GM21723 (cell line): ENCODE data around the gene PCCA.

Experiments used
- ATAC-seq: cut with Tn5 transposase; IDR thresholded peaks from one replicate; pipeline ENCODE4 v1.9.1; 2021; ENCODE audit warnings: mild to moderate bottlenecking, moderate library complexity; ENCODE audit not compliant: unreplicated experiment

Gene PCCA

DNA sequence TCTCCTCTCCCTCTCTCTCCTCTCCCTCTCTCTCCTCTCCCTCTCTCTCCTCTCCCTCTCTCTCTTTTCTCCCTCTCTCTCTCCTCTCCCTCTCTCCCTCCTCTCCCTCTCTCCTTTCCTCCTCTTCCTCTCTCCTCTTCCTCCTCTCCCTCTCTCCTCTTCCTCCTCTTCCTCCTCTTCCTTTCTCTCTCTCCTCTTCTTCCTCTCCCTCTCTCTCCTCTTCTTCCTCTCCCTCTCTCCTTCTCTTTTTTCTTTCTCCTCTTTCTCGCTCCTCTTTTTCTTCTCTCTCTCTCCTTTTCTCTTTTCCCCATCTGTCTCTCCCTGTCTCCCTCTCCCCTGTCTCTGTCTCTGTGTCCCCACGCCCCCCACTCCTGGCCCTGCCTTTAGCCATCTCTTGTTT is 363.0 kb downstream of the PCCA start:
- ATAC-seq = no peak

DNA sequence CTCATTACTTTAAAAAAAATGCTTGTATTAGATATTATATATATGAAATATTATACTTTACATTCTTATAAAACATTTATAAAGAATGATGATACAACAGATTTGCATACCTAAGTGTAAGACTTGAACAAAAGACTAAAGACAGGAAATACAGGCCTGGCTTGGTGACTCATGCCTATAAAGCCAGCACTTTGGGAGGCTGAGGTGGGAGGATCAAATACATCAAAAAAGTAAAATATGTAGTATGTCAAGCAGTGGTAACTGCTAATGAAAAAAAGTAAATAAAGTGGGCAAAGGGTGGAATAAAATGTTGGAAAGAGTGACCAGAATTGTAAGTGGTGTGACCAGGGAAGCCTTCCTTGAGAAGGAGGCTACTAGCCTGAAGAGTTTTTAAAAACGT is 366.0 kb downstream of the PCCA start:
- no peak for ATAC-seq

DNA sequence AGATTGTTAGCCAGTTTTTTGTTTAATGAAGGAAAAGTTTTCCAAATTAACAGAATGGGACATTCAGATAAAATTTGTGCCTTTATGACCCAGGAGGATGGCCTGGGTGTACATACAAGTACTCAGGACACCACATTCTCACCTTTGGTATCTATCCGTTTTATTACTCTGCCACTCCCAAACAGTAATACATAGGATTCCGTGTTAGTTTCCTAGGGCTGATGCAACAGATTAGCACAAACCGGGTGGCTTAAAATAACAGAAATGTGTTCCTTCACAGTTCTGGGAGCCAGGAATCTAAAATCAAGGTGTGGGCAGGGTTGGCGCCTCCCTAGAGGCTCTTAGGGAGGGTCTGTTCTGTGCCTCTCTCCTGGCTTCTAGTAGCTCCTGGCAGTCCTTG is 369.8 kb downstream of the PCCA start:
- ATAC-seq = no peak

DNA sequence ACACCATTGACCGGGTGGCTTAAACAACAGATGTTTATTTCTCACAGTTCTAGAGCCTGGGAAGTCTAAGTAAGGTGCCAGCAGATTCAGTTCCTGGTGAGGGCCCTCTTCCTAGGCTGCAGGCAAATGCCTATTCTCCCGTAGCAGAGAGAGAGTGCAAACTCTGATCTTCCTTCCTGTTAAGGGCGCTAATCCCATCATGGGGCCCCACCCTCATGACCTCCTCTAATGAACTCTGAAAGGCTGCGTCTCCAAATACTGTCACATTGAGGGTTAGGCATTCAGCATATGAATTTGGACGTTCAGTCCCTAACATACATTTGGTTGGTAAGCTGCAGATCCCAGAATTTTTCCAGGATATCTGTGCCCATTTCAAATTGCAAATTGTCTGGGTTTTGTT is 370.9 kb downstream of the PCCA start:
- no peak for ATAC-seq

- ATAC-seq = no peak
These were observed 371.4 kb downstream of the PCCA start for GRCh38 chr13:100460266-100460665.

GRCh38 chr13:100460791-100461190 is 371.9 kb downstream of the PCCA start:
- no peak for ATAC-seq

DNA sequence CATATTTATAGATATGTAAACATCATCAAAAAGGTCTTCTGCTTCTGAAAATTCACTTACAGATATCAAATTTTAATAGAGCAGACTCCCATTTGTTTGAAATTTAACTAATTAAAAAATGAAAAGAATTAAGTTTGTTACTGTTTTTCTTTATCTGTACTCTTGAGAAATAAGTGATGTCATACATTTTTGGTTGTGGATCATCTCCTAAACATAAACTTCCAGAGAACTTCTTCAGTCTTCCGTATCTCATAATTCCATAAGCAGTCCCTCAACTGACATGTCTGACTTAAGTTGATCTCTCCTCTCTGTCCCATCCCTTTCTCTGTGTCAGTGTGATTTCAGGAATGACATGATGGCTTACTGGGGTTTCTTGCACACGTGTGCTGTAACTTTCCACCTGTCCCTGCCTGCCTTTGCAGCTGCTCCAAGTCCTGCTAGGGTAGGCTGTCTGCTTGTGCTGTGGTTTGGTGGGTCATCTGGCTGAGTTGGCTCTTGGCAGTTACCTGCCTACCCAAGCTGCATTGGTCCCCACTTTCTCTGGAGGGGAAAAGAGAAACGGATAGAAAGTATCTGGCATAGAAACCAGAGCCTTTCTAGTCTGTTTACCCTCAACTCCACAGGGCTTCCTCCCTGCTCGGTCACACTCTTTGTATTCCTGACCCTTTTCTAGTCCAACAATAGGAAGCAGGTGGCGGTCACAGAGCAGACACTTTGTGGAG is 372.6 kb downstream of the PCCA start:
- no peak for ATAC-seq

DNA sequence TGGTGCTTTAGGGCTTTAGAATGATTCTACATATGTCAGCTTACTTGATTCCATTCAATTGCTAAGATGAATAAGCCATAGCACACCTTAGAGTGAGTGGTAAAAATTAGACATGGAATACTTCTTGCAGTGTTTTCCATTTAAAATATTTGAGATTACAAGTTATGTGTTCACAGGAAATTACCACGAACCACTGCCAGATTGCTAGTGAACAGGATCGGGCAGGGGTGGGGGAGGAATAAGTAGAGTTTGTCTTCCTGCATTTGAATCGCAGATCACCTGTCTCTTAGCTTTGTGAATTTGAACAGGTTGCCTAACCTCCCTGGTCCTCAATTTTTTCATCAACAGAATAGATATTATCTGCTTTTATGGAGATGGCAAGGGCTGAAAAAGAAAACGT is 375.1 kb downstream of the PCCA start:
- ATAC-seq = no peak

GRCh38 chr13:100465558-100465957 is 376.7 kb downstream of the PCCA start:
- ATAC-seq = no peak

DNA sequence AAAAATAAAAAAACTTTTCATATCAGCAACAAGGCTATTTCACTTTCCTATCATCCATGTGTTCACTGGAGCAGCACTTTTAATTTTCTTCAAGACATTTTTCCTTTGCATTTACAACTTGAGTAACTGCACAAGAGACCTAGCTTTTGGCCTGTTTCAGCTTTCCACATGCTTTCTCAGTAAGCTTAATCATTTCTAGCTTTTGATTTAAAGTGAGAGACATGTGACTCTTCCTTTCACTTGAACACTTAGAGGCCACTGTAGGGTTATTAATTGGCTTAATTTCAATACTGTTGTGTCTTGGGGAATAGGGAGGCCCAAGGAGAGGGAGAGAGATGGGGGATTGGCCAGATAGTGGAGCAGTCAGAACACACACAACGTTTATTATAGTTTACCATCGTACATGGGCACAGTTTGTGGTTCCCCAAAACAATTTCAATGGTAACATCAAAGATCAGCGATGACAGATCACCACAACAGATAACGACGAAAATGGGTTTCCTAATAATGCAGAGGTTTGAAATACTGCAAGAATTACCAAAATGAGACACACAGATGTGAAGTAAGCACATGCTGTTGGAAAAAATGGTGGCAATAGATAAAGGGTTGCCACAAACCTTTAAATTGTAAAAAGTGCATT is 382.1 kb downstream of the PCCA start:
- no peak for ATAC-seq

DNA sequence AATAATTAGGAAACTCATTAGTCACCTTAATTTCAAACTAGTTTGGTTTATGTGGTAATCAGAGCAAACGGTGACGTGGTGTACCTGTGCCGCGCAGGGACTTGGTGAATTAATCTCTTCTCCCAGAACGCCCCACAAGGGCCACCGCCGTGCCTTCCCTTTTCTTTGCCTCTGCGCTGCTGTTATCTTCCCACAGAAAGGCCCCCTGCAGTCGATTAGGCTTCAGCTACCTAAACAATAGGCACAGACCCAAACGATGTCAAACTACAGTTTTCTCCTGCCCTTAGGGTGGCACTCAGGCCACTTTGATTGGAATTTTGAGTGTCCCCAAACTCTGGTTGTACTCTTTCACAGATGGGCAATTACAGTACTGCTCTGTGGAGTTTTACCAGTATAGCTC is 384.2 kb downstream of the PCCA start:
- no peak for ATAC-seq

- no peak for ATAC-seq
These were observed 384.7 kb downstream of the PCCA start for GRCh38 chr13:100473501-100474044.

DNA sequence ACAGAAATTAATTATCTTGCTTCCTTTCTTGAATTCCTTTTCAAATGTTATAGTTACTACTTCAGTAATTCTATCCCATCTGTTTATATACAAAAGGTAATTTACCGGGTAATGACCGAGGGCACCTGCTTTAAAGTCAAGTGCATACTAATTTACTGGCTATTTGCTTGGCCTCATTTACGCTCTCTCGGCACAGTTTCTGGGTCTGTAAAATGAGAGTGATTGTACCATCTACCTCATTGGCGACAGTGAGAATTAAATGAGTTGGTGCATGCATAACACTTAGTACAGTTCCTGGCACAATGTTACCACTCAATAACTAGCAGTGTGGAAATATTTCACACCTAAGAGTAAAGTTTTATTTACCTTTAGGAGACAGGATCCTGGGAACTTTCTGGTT is 388.1 kb downstream of the PCCA start:
- ATAC-seq = no peak

GRCh38 chr13:100478107-100478809 is 389.4 kb downstream of the PCCA start:
- no peak for ATAC-seq

DNA sequence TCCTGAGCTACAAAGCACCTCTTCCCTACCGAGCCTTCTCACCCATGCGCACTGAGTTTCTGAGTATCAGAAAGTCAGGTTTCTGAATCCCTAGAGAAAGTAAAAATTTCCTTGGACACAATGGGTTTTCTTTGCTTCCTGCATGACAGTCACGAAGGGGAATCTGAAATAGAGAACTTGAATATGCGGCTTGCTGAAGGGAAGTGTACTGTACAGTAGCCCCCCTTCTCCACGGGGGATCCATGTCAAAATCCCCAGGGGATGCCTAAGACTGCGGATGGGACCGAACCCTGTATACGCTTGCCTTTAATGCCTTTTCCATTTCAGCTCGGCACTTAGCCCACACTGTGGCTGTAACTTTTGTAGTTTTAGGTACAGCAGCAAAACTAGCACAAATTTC is 391.8 kb downstream of the PCCA start:
- ATAC-seq = no peak

- ATAC-seq = no peak
These were observed 394.2 kb downstream of the PCCA start for GRCh38 chr13:100483139-100483538.

DNA sequence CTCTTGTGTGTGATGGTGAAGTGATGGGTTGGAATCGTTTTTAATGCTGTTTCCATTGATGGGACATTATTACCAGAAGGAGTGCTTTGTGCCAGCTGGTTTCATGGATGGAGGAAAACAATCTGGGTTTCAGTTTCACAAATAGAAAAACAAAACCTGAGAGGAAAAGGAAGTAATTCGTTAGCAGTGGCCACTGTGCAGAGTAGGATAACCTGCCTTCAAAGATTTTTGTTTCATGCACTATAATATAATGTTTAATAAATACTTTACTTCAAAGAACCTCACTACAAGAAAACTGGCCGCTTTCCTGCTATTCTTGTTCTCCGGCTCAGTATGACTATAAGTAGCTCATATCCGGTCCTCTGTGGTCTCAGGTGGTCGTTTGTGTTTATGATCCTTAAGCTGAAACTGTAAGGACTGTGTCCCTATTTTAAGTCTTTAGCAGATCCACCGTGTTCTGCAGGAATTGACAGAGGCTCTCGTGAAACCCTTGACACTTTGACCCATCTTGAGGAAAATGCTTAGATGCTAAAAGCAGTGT is 395.0 kb downstream of the PCCA start:
- ATAC-seq = no peak

- ATAC-seq = no peak
These were observed 395.8 kb downstream of the PCCA start for GRCh38 chr13:100484702-100485101.

GRCh38 chr13:100485265-100485664 is 396.4 kb downstream of the PCCA start:
- no peak for ATAC-seq

- no peak for ATAC-seq
These were observed 401.8 kb downstream of the PCCA start for GRCh38 chr13:100490692-100491091.

GRCh38 chr13:100491164-100491842 is 402.4 kb downstream of the PCCA start:
- ATAC-seq = no peak
